Measurements from ENCODE around the gene SEC24B.

The SEC24B gene

GRCh38 chr4:109406337-109406931 lies 27.2 kb upstream of the SEC24B start:
- H3K27ac ChIP-seq = no peak overlapping the region
- no peak overlapping the region for H3K4me3 ChIP-seq
- H3K9ac ChIP-seq (ENCODE audit: insufficient read length) = no peak overlapping the region
- no peaks in the 10 kb centered on the region for H3K9me3 ChIP-seq (ENCODE audit: low read depth, low read length)
- TF ChIP-seq EZH2 (IDR thresholded peaks at IDR 0.05) (no peak), FOXP2 (optimal IDR thresholded peaks at IDR 0.05; ENCODE audit: control extremely low read depth, extremely low read length, insufficient read depth) (no peak), POLR2AphosphoS5 (IDR thresholded peaks at IDR 0.05; ENCODE audit: borderline replicate concordance, low read depth, low read length) (no peak)
- no peaks in the 10 kb centered on the region for H3K36me3 ChIP-seq (ENCODE audit: insufficient read depth, low read length)
- DNase-seq (ENCODE audit: low read depth, low spot score) = peak; percentile 77

- H3K4me3 ChIP-seq = no peak overlapping the region
- no peaks in the 10 kb centered on the region for H3K9me3 ChIP-seq (ENCODE audit: low read depth, low read length)
- H3K27ac ChIP-seq = no peak overlapping the region
- H3K9ac ChIP-seq (ENCODE audit: insufficient read length) = no peak overlapping the region
- no peak for DNase-seq (ENCODE audit: low read depth, low spot score)
- TF ChIP-seq FOXP2 (optimal IDR thresholded peaks at IDR 0.05; ENCODE audit: control extremely low read depth, extremely low read length, insufficient read depth) = no peak
- TF ChIP-seq POLR2AphosphoS5 (IDR thresholded peaks at IDR 0.05; ENCODE audit: borderline replicate concordance, low read depth, low read length) = no peak
- TF ChIP-seq EZH2 (IDR thresholded peaks at IDR 0.05) = no peak
- no peaks in the 10 kb centered on the region for H3K36me3 ChIP-seq (ENCODE audit: insufficient read depth, low read length)
Observed at GRCh38 chr4:109407027-109407737, 26.4 kb upstream of the SEC24B start.

GRCh38 chr4:109408711-109409110 lies 24.9 kb upstream of the SEC24B start:
- Histone ChIP-seq H3K27ac (no peak overlapping the region), H3K4me3 (no peak overlapping the region), H3K9ac (ENCODE audit: insufficient read length) (no peak overlapping the region), H3K9me3 (ENCODE audit: low read depth, low read length) (no peaks in the 10 kb centered on the region), H3K36me3 (ENCODE audit: insufficient read depth, low read length) (no peaks in the 10 kb centered on the region)
- DNase-seq (ENCODE audit: low read depth, low spot score) = no peak
- TF ChIP-seq POLR2AphosphoS5 (IDR thresholded peaks at IDR 0.05; ENCODE audit: borderline replicate concordance, low read depth, low read length) = no peak
- no peak for TF ChIP-seq EZH2 (IDR thresholded peaks at IDR 0.05)
- TF ChIP-seq FOXP2 (optimal IDR thresholded peaks at IDR 0.05; ENCODE audit: control extremely low read depth, extremely low read length, insufficient read depth) = no peak

GRCh38 chr4:109410226-109410625 lies 23.4 kb upstream of the SEC24B start:
- no peak for DNase-seq (ENCODE audit: low read depth, low spot score)
- Histone ChIP-seq H3K9me3 (ENCODE audit: low read depth, low read length) (no peaks in the 10 kb centered on the region), H3K4me3 (no peak overlapping the region), H3K9ac (ENCODE audit: insufficient read length) (no peak overlapping the region), H3K27ac (no peak overlapping the region), H3K36me3 (ENCODE audit: insufficient read depth, low read length) (no peaks in the 10 kb centered on the region)
- TF ChIP-seq EZH2 (IDR thresholded peaks at IDR 0.05) (no peak), POLR2AphosphoS5 (IDR thresholded peaks at IDR 0.05; ENCODE audit: borderline replicate concordance, low read depth, low read length) (no peak), FOXP2 (optimal IDR thresholded peaks at IDR 0.05; ENCODE audit: control extremely low read depth, extremely low read length, insufficient read depth) (no peak)

- no peak overlapping the region for H3K27ac ChIP-seq
- TF ChIP-seq EZH2 (IDR thresholded peaks at IDR 0.05) = no peak
- TF ChIP-seq FOXP2 (optimal IDR thresholded peaks at IDR 0.05; ENCODE audit: control extremely low read depth, extremely low read length, insufficient read depth) = no peak
- no peak for TF ChIP-seq POLR2AphosphoS5 (IDR thresholded peaks at IDR 0.05; ENCODE audit: borderline replicate concordance, low read depth, low read length)
- H3K9me3 ChIP-seq (ENCODE audit: low read depth, low read length) = no peaks in the 10 kb centered on the region
- H3K36me3 ChIP-seq (ENCODE audit: insufficient read depth, low read length) = no peaks in the 10 kb centered on the region
- DNase-seq (ENCODE audit: low read depth, low spot score) = no peak
- H3K4me3 ChIP-seq = no peak overlapping the region
- no peak overlapping the region for H3K9ac ChIP-seq (ENCODE audit: insufficient read length)
Observed at GRCh38 chr4:109410776-109411175, 22.8 kb upstream of the SEC24B start.

- Histone ChIP-seq H3K9me3 (ENCODE audit: low read depth, low read length) (no peaks in the 10 kb centered on the region), H3K36me3 (ENCODE audit: insufficient read depth, low read length) (no peaks in the 10 kb centered on the region), H3K4me3 (no peak overlapping the region), H3K9ac (ENCODE audit: insufficient read length) (no peak overlapping the region), H3K27ac (peak overlapping the region; percentile 76; the same call in 1 of the 2 replicates)
- TF ChIP-seq POLR2AphosphoS5 (IDR thresholded peaks at IDR 0.05; ENCODE audit: borderline replicate concordance, low read depth, low read length) = no peak
- no peak for DNase-seq (ENCODE audit: low read depth, low spot score)
Observed at GRCh38 chr4:109411964-109412363, 21.7 kb upstream of the SEC24B start.

DNA sequence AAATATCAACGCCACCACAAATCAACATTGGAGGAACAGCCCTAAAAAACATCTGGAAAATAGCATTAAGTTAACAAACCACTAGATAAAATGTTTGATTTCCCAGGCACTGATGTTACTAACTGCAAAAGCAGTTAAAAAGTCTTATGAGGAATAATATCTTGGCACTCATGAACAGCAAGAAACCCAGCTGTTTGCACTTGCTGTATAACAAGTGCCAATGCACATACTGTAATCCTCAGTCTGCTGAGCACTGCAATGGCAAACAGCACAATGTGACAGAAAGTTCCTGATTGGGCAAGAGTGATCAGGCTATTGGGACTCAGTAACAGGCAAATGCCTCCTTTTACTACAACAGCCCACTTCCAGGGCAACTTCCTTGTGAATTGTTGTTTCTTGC lies 20.8 kb upstream of the SEC24B start:
- H3K4me3 ChIP-seq = peak overlapping the region; percentile 1; the same call in 1 of the 2 replicates
- DNase-seq (ENCODE audit: low read depth, low spot score) = no peak
- H3K9me3 ChIP-seq (ENCODE audit: low read depth, low read length) = no peaks in the 10 kb centered on the region
- TF ChIP-seq POLR2AphosphoS5 (IDR thresholded peaks at IDR 0.05; ENCODE audit: borderline replicate concordance, low read depth, low read length) = no peak
- no peak for TF ChIP-seq FOXP2 (optimal IDR thresholded peaks at IDR 0.05; ENCODE audit: control extremely low read depth, extremely low read length, insufficient read depth)
- TF ChIP-seq EZH2 (IDR thresholded peaks at IDR 0.05) = no peak
- peak overlapping the region; percentile 76 for H3K27ac ChIP-seq
- H3K36me3 ChIP-seq (ENCODE audit: insufficient read depth, low read length) = no peaks in the 10 kb centered on the region
- H3K9ac ChIP-seq (ENCODE audit: insufficient read length) = no peak overlapping the region

GRCh38 chr4:109414938-109415337 lies 18.7 kb upstream of the SEC24B start:
- TF ChIP-seq EZH2 (IDR thresholded peaks at IDR 0.05) (no peak), POLR2AphosphoS5 (IDR thresholded peaks at IDR 0.05; ENCODE audit: borderline replicate concordance, low read depth, low read length) (no peak), FOXP2 (optimal IDR thresholded peaks at IDR 0.05; ENCODE audit: control extremely low read depth, extremely low read length, insufficient read depth) (no peak)
- no peak overlapping the region for H3K4me3 ChIP-seq
- H3K9ac ChIP-seq (ENCODE audit: insufficient read length) = no peak overlapping the region
- DNase-seq (ENCODE audit: low read depth, low spot score) = no peak
- H3K9me3 ChIP-seq (ENCODE audit: low read depth, low read length) = no peaks in the 10 kb centered on the region
- H3K27ac ChIP-seq = no peak overlapping the region
- H3K36me3 ChIP-seq (ENCODE audit: insufficient read depth, low read length) = no peaks in the 10 kb centered on the region
